ENCODE results near the gene CENPP.

The CENPP gene

DNA sequence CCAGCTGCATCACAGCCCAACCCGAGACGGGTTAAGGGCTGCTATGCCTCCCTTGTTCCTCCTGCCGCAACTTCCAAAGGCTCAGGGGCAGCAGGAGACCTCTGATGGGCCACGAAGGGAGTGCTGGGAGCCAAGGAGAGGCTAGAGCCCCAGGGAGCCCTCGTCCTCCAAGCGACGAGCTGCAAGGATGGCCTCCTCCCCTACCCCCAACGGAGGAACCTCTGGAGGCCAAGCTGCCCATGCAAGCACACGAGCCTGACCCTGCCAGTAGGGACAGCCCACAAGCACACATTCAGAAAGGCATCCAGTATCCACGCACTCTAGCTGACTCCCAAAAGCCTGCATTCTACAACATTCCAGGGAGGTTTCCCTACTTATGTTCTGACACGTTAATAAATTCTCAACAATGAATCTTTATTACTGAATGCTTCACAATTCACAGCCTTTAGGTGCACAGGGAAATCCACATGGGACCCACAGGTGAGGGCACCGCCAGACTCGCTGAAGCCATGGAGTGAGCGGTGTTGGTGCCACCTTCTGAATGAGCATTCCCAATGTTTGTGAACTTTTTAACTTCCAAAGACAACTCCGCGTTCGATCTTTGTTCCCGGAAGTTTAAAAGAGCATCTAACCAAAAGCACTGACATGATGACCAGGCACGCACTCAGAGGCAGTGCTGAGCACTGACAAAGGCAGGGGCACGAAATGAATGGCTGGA, 315.5 kb downstream of the CENPP start:
- Mint-ChIP-seq H3K4me1 (ENCODE audit: low read depth) (no peaks in the 10 kb centered on the region), H3K27me3 (ENCODE audit: low read depth) (no peaks in the 10 kb centered on the region), H3K27ac (no peak overlapping the region), H3K4me3 (no peak overlapping the region), H3K36me3 (ENCODE audit: low read depth) (peaks cover 50% of the 10 kb centered on the region), H3K9me3 (no peaks in the 10 kb centered on the region)
- DNase-seq (ENCODE audit: low spot score), result no peak

- H3K27ac Mint-ChIP-seq, result no peak overlapping the region
- H3K36me3 Mint-ChIP-seq (ENCODE audit: low read depth), result peaks cover 53% of the 10 kb centered on the region
- H3K4me1 Mint-ChIP-seq (ENCODE audit: low read depth), result peaks cover 3% of the 10 kb centered on the region
- H3K27me3 Mint-ChIP-seq (ENCODE audit: low read depth), result no peaks in the 10 kb centered on the region
- no peak for DNase-seq (ENCODE audit: low spot score)
- H3K9me3 Mint-ChIP-seq, result no peaks in the 10 kb centered on the region
- H3K4me3 Mint-ChIP-seq, result no peak overlapping the region
Observed at GRCh38 chr9:92642041-92642451, 316.3 kb downstream of the CENPP start.

DNA sequence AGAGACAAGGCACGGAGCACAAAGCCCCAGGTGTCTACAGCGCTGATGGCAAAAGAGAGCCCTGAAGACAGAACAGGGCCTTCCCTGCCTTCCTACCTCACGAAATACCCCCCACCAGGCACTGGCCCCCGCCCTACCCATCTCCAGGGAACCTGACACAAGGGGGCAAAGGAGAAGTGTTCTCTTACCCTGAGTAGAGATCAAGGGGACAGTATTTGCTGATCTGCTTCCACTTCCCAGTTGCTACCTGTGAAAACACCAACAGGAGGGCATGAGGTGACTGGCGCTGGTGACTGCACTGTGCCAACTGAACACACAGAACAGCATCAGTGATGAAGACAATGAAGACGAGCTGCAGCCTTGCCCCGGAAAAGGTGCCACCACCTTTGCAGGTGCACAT, 316.8 kb downstream of the CENPP start:
- Mint-ChIP-seq H3K27ac (no peak overlapping the region), H3K4me3 (no peak overlapping the region), H3K9me3 (no peaks in the 10 kb centered on the region), H3K27me3 (ENCODE audit: low read depth) (no peaks in the 10 kb centered on the region), H3K36me3 (ENCODE audit: low read depth) (peaks cover 57% of the 10 kb centered on the region), H3K4me1 (ENCODE audit: low read depth) (peaks cover 7% of the 10 kb centered on the region)
- DNase-seq (ENCODE audit: low spot score), result no peak

DNA sequence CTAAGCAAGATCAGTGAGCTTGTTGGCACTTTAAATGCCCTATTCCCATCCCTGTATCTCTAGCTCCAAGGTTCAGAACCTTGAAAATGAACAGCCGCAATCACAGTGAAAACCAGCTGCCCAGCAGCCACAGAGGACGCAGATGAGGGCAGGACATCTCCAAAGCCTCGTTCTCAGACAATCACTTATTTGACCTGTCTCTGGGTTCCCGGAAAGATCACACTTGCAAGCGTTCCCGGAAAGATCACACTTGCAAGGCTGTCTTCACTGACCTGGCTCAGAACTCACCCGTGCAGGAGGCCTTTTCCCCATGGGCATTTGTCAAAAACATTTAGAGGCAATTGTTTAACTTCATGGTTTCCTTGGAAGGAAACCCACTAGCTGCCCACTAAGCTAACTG, 318.5 kb downstream of the CENPP start:
- no peaks in the 10 kb centered on the region for H3K9me3 Mint-ChIP-seq
- no peak overlapping the region for H3K27ac Mint-ChIP-seq
- no peaks in the 10 kb centered on the region for H3K27me3 Mint-ChIP-seq (ENCODE audit: low read depth)
- peaks cover 63% of the 10 kb centered on the region for H3K36me3 Mint-ChIP-seq (ENCODE audit: low read depth)
- DNase-seq (ENCODE audit: low spot score), result no peak
- H3K4me3 Mint-ChIP-seq, result no peak overlapping the region
- peaks cover 7% of the 10 kb centered on the region for H3K4me1 Mint-ChIP-seq (ENCODE audit: low read depth)

GRCh38 chr9:92645041-92645440, 319.3 kb downstream of the CENPP start:
- Mint-ChIP-seq H3K36me3 (ENCODE audit: low read depth) (peaks cover 64% of the 10 kb centered on the region), H3K9me3 (no peaks in the 10 kb centered on the region), H3K4me3 (no peak overlapping the region), H3K4me1 (ENCODE audit: low read depth) (peaks cover 7% of the 10 kb centered on the region), H3K27ac (no peak overlapping the region), H3K27me3 (ENCODE audit: low read depth) (no peaks in the 10 kb centered on the region)
- no peak for DNase-seq (ENCODE audit: low spot score)

DNA sequence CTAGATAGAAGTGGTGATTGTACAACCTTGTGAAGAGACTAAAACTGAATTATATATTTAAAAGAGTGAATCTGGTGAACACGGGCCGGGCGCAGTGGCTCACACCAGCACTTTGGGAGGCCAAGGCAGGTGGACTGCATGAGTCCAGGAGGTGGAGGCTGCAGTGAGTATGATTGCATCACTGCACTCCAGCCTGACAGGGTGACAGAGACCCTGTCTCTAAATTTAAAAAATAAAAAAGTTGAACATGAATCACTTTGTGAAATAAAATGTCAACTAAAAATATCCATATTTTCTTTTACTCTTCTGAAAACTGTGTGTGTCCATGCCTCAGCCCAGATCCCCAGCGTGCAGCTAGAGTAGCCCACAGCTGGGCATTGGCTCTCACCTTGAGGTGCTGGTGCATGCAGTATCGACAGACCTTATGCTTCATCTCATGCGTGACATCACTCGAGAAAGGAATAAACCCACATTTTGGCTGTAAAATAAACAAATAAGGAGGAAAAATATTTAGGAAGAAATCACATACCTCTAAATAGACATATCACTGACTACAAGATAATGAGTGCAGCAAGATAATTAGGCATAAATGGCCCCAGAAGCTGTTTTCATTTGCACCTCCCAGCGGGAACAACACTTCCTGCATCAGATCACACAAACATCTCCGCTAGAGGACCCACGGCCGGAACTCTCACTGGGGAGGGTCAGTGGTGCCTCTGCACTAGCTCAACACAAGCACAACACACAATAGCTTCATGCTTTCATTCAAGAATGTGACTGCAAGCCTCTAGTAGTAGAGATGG, 322.1 kb downstream of the CENPP start:
- no peak for DNase-seq (ENCODE audit: low spot score)
- H3K36me3 Mint-ChIP-seq (ENCODE audit: low read depth), result peaks cover 50% of the 10 kb centered on the region
- no peak overlapping the region for H3K4me3 Mint-ChIP-seq
- H3K27me3 Mint-ChIP-seq (ENCODE audit: low read depth), result no peaks in the 10 kb centered on the region
- H3K27ac Mint-ChIP-seq, result no peak overlapping the region
- H3K9me3 Mint-ChIP-seq, result no peaks in the 10 kb centered on the region
- peaks cover 7% of the 10 kb centered on the region for H3K4me1 Mint-ChIP-seq (ENCODE audit: low read depth)

DNA sequence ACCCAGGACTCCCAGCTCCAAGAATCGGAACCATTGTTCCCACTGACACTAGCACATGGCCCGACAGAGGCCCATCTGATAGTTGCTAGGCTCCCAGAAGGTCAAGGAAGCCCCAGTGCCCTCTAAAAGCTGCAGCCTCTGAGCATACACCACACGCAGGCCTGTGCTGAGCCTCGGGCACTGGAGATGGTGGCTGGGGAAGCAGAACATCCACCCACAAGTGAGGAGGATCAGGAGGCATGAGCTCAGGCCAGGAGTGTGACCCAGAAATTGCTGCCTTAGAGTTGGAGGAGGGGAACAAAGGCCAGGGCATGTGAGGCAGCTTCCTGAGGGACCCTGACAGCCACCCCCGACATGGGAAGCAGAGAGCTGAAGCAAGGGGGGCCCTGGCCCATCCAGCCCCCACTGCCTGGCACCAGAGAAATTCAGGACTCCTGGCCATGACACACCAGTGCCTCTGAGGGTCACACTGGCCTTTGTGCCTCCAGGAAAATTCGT, 322.8 kb downstream of the CENPP start:
- no peak for DNase-seq (ENCODE audit: low spot score)
- Mint-ChIP-seq H3K27ac (no peak overlapping the region), H3K4me3 (no peak overlapping the region), H3K4me1 (ENCODE audit: low read depth) (peaks cover 7% of the 10 kb centered on the region), H3K27me3 (ENCODE audit: low read depth) (no peaks in the 10 kb centered on the region), H3K9me3 (no peaks in the 10 kb centered on the region), H3K36me3 (ENCODE audit: low read depth) (peaks cover 47% of the 10 kb centered on the region)

GRCh38 chr9:92649007-92649406, 323.3 kb downstream of the CENPP start:
- no peak overlapping the region for H3K4me3 Mint-ChIP-seq

GRCh38 chr9:92650296-92650695, 324.5 kb downstream of the CENPP start:
- no peaks in the 10 kb centered on the region for H3K27me3 Mint-ChIP-seq (ENCODE audit: low read depth)
- no peak for DNase-seq (ENCODE audit: low spot score)
- no peaks in the 10 kb centered on the region for H3K9me3 Mint-ChIP-seq
- no peak overlapping the region for H3K4me3 Mint-ChIP-seq
- peaks cover 35% of the 10 kb centered on the region for H3K36me3 Mint-ChIP-seq (ENCODE audit: low read depth)
- H3K27ac Mint-ChIP-seq, result no peak overlapping the region
- H3K4me1 Mint-ChIP-seq (ENCODE audit: low read depth), result peaks cover 7% of the 10 kb centered on the region

More at GRCh38 chr9:92649007-92649406, 323.3 kb downstream of the CENPP start:
- Mint-ChIP-seq H3K27me3 (ENCODE audit: low read depth) (no peaks in the 10 kb centered on the region), H3K36me3 (ENCODE audit: low read depth) (peaks cover 44% of the 10 kb centered on the region), H3K9me3 (no peaks in the 10 kb centered on the region), H3K4me1 (ENCODE audit: low read depth) (peaks cover 7% of the 10 kb centered on the region), H3K27ac (no peak overlapping the region)
- DNase-seq (ENCODE audit: low spot score), result no peak

GRCh38 chr9:92650839-92651621, 325.3 kb downstream of the CENPP start:
- Mint-ChIP-seq H3K27ac (no peak overlapping the region), H3K9me3 (no peaks in the 10 kb centered on the region), H3K27me3 (ENCODE audit: low read depth) (no peaks in the 10 kb centered on the region), H3K4me3 (no peak overlapping the region), H3K36me3 (ENCODE audit: low read depth) (peaks cover 33% of the 10 kb centered on the region), H3K4me1 (ENCODE audit: low read depth) (peaks cover 7% of the 10 kb centered on the region)
- DNase-seq (ENCODE audit: low spot score), result no peak

GRCh38 chr9:92652461-92652860, 326.7 kb downstream of the CENPP start:
- Mint-ChIP-seq H3K27me3 (ENCODE audit: low read depth) (no peaks in the 10 kb centered on the region), H3K36me3 (ENCODE audit: low read depth) (peaks cover 26% of the 10 kb centered on the region), H3K4me1 (ENCODE audit: low read depth) (peaks cover under 1% of the 10 kb centered on the region), H3K9me3 (no peaks in the 10 kb centered on the region), H3K4me3 (no peak overlapping the region), H3K27ac (no peak overlapping the region)
- DNase-seq (ENCODE audit: low spot score), result no peak

DNA sequence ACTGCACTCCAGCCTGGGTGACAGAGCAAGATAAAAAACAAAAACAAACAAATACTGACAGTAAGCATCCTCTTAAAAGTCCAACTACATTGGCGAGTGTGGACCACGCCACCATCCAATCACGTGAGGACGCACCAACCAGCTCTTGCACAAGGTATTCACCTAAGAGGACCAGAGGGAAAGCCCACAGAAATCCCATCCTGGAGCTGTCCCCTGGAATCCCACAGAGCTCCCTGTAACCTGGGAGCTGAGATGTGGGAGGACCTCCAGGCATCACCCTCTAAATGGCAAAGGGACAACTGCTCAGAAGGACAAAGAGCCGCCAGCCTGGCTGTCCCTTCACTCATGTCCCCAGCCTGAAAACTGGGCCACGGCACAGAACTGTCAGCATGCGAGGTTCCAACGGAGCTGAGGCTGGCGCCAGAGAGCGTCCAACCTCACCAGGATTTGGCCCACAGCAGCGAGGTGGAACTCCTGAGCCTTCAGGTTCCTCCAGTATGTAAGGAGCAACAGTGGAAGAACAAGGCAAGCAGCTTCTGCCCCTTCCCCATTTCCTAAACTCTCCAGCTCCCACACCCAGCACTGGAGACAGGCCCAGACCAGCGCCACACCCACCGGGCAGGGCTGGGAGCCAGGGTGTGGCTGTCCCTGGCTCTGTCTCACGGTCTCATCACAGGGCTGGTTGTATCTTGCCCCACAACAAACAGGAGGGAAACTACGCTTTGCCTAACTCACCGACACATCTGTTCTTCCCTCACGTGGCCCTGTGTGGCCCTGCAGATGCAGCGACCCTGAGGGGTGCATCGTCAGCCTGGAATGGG, 328.9 kb downstream of the CENPP start:
- Mint-ChIP-seq H3K27me3 (ENCODE audit: low read depth) (no peaks in the 10 kb centered on the region), H3K4me1 (ENCODE audit: low read depth) (no peaks in the 10 kb centered on the region), H3K36me3 (ENCODE audit: low read depth) (peaks cover 16% of the 10 kb centered on the region), H3K4me3 (no peak overlapping the region), H3K27ac (no peak overlapping the region), H3K9me3 (no peaks in the 10 kb centered on the region)
- DNase-seq (ENCODE audit: low spot score), result no peak

- H3K27me3 Mint-ChIP-seq (ENCODE audit: low read depth), result no peaks in the 10 kb centered on the region
- no peaks in the 10 kb centered on the region for H3K4me1 Mint-ChIP-seq (ENCODE audit: low read depth)
- peaks cover 16% of the 10 kb centered on the region for H3K36me3 Mint-ChIP-seq (ENCODE audit: low read depth)
- no peak overlapping the region for H3K27ac Mint-ChIP-seq
- DNase-seq (ENCODE audit: low spot score), result no peak
- H3K4me3 Mint-ChIP-seq, result no peak overlapping the region
- H3K9me3 Mint-ChIP-seq, result no peaks in the 10 kb centered on the region
Observed at GRCh38 chr9:92655366-92655765, 329.6 kb downstream of the CENPP start.

Measured in T-helper 2 cell treated with Interferon-gamma antibody and Interleukin-4, amounts not matched to agents 5 μg/mL and 100 μg/mL, for 36 hours (primary cell).